ENCODE data around the gene HAUS3. TPM values are rescaled to one million over a fixed set of nuclear protein-coding genes. Genes with fewer than 3 reads are reported as not detected.

HAUS3 gene
- total RNA-seq, 4 donors from 2014 or later, result 4.8 to 12.1 (median 9.5) TPM

DNA sequence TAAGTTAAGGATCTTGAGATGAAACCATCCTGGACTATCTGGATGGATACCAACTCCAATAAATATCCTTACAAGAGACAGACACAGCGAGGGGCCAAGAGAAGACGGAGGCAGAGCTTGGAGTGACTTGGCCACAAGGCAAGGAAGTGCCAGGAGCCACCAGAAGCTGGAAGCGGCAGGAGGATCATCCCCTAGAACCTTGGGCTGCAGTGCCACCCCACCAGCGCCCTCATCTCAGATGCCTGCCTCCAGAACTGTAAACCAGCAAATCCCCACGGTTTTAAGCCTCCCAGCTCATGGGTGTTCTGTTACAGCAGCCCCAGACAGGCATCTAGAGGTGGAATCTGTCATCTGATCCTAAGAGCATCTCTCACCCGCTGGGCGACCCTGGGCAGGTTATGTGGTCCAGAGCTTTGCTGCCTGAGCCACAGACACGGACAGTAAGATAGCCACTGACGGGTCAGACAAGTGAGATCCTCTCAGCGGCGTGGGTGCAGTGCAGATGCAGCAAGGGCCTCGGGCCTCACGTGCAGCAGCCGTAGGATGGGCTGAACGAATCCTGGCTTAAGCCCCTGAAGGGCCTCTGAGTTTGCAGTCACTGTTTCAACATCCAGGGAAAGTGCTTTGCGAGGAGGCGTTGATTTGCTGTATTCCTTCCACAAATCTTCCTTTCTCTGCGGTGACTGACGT is 45.1 kb upstream of the HAUS3 start:
- no peak overlapping the region for H3K4me3 ChIP-seq
- no peaks in the 10 kb centered on the region for H3K36me3 ChIP-seq
- ATAC-seq (no peak), DNase-seq (no peak)
- intact Hi-C loops (cut with DNase I; ENCODE audit: low total_unique reads), result no loop called here
- H3K9me3 ChIP-seq, result no peaks in the 10 kb centered on the region
- no peaks in the 10 kb centered on the region for H3K4me1 ChIP-seq
- H3K27ac ChIP-seq, result no peak overlapping the region
- no peaks in the 10 kb centered on the region for H3K27me3 ChIP-seq
- in situ Hi-C loops (cut with MboI; ENCODE audit: low sequenced_read_pairs in 4 of 4), result no loop called here
- TF ChIP-seq, protein P1, sequence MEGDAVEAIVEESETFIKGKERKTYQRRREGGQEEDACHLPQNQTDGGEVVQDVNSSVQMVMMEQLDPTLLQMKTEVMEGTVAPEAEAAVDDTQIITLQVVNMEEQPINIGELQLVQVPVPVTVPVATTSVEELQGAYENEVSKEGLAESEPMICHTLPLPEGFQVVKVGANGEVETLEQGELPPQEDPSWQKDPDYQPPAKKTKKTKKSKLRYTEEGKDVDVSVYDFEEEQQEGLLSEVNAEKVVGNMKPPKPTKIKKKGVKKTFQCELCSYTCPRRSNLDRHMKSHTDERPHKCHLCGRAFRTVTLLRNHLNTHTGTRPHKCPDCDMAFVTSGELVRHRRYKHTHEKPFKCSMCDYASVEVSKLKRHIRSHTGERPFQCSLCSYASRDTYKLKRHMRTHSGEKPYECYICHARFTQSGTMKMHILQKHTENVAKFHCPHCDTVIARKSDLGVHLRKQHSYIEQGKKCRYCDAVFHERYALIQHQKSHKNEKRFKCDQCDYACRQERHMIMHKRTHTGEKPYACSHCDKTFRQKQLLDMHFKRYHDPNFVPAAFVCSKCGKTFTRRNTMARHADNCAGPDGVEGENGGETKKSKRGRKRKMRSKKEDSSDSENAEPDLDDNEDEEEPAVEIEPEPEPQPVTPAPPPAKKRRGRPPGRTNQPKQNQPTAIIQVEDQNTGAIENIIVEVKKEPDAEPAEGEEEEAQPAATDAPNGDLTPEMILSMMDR (IDR thresholded peaks at IDR 0.05 in 4 of 5, conservative IDR thresholded peaks at IDR 0.05 in 1 of 5), result no peak
- no peak for TF ChIP-seq POLR2A (IDR thresholded peaks at IDR 0.05)

DNA sequence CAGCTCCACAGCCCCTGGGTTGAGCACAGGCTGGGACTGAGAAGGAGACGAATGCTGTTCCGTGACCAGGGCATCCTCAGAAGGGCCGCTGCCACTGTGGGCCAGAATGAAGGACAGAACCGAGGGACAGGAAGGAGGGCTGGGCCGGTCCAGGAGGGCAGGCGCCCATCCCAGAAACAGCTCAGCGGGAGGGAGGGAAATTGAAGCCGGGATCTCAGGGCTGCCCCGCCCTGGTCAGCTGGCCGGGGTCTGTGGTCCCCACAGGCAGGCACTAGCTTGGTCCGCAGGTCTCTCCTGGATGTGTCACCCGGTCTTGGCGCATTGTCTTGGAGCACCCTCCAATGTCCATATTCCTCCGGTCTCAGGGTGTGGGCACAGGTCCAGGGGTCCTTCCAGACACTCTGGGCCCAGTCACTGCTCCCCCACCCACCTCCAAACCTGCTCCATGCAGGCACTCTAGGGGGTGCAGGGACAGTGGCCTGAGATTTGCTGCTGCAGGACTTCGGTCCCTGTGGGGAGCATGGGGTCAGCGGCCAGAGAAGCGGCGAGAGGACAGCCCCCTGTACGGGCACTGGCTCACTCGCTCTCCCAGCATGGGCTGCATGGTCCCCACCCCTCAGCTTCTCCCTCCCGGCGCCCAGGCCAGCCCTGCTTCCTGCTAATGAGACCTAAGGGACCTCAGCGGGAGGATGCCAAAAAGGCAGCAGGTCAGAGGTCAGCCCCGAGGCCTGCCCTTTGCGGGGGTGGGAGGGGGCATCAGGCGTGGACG is 43.9 kb upstream of the HAUS3 start:
- H3K36me3 ChIP-seq, result no peaks in the 10 kb centered on the region
- in situ Hi-C loops (cut with MboI; ENCODE audit: low sequenced_read_pairs in 4 of 4), result no loop called here
- no peak overlapping the region for H3K27ac ChIP-seq
- no peak for DNase-seq
- no peaks in the 10 kb centered on the region for H3K4me1 ChIP-seq
- intact Hi-C loops (cut with DNase I; ENCODE audit: low total_unique reads), result no loop called here
- no peak for TF ChIP-seq POLR2A (IDR thresholded peaks at IDR 0.05)
- TF ChIP-seq, protein P1 (IDR thresholded peaks at IDR 0.05 in 4 of 5, conservative IDR thresholded peaks at IDR 0.05 in 1 of 5), result no peak
- H3K27me3 ChIP-seq, result no peaks in the 10 kb centered on the region
- no peak for ATAC-seq
- H3K9me3 ChIP-seq, result no peaks in the 10 kb centered on the region
- H3K4me3 ChIP-seq, result no peak overlapping the region

DNA sequence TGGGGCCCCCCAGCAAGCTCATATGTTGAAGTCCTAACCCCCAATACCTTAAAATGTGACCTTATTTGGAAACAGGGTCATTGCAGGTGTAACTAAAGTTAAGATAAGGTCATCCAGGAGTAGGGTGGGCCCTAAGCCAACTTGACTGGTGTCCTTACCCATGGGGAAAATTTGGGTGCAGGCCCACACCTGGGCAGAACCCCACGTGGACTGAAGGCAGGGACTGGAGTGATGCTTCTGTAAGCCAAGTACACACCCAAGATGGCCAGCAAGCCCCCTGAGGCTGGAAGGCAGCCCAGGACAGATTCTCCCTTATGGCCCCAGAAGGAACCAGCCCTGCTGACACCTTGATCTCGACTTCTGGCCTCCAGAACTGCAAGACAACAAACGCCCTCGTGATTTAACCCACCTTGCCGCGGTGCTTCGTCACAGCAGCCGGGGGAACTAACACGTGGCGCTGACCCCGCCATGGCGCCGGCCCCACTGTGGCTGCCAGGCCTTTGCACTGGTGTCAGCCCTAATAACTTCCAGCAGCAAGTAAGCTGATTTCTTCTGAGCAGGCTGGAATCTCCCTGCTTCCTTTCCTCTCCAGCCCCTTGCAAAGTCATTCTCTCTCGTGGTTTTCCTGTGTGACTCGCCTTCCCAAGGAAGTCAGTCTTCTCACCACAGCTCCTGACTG is 43.2 kb upstream of the HAUS3 start:
- no peaks in the 10 kb centered on the region for H3K9me3 ChIP-seq
- TF ChIP-seq POLR2A (IDR thresholded peaks at IDR 0.05), result no peak
- TF ChIP-seq, protein P1 (IDR thresholded peaks at IDR 0.05 in 4 of 5, conservative IDR thresholded peaks at IDR 0.05 in 1 of 5), result no peak
- H3K4me3 ChIP-seq, result no peak overlapping the region
- in situ Hi-C loops (cut with MboI; ENCODE audit: low sequenced_read_pairs in 4 of 4) (no loop called here), intact Hi-C loops (cut with DNase I; ENCODE audit: low total_unique reads) (no loop called here)
- H3K4me1 ChIP-seq, result no peaks in the 10 kb centered on the region
- no peak for DNase-seq
- no peaks in the 10 kb centered on the region for H3K27me3 ChIP-seq
- no peak for ATAC-seq
- H3K36me3 ChIP-seq, result no peaks in the 10 kb centered on the region
- no peak overlapping the region for H3K27ac ChIP-seq

DNA sequence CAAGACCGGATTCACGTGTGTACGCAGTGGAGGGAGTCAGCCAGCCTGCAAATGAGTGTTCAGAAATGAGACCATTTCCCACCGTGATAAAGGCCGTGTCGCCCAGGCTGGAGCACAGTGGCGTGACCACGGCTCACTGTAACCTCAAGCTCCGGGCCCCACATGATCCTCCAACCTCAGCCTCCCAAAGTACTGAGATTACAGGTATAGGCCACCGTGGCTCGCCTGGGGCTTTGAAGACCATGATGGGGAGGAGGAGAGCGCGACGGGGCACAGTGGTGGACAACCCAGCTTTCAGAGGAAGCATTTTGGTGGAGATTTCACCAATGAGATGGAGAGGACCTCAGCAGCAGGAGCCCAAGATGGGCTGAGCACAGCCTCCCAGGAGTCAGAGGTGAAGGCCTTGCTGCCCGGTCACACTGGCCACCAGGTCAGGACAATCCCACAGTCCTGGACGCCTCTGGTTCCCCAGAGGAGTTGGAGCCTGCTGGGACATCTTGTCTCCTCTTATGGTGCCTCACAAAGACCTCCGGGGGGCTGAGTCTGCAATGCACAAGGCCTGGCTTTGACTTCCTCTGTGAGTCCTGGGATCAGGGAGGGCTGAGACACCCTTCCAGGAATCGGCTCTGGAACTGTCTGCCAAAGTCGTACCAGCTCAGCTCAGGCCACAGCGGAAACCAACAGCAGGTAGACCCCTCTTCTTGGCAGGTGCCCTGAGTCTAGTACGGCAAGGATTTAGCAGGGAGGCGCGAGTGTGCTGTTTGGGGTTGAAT is 42.4 kb upstream of the HAUS3 start:
- no peaks in the 10 kb centered on the region for H3K9me3 ChIP-seq
- no peak overlapping the region for H3K4me3 ChIP-seq
- H3K36me3 ChIP-seq, result no peaks in the 10 kb centered on the region
- no peak for TF ChIP-seq POLR2A (IDR thresholded peaks at IDR 0.05)
- TF ChIP-seq, protein P1 (IDR thresholded peaks at IDR 0.05 in 4 of 5, conservative IDR thresholded peaks at IDR 0.05 in 1 of 5), result no peak
- H3K27me3 ChIP-seq, result no peaks in the 10 kb centered on the region
- no peaks in the 10 kb centered on the region for H3K4me1 ChIP-seq
- no peak overlapping the region for H3K27ac ChIP-seq
- DNase-seq (no peak), ATAC-seq (no peak)
- in situ Hi-C loops (cut with MboI; ENCODE audit: low sequenced_read_pairs in 4 of 4), result no loop called here
- intact Hi-C loops (cut with DNase I; ENCODE audit: low total_unique reads), result no loop called here
